B cell (primary cell): Measurements from ENCODE around the gene CXorf49.
"Not testable (repeated sequence)": the region's sequence is repeated elsewhere in the genome, so short reads cannot be mapped to it uniquely, and the experiment has no call there.

Experiments
- EZH2 ChIP-seq: IDR thresholded peaks from 2 replicates; pipeline ENCODE4 v1.6.1; 2012; ENCODE audit warnings: borderline replicate concordance, low read depth, mild to moderate bottlenecking, moderate library complexity, low read length; ENCODE audit not compliant: insufficient read depth, poor library complexity, severe bottlenecking
- TF ChIP-seq, protein P1 (sequence below): fragments of 200-600 bp; IDR thresholded peaks from one replicate; pipeline ENCODE4 v1.8.0; 2022; ENCODE audit warnings: antibody characterized with exemption, mild to moderate bottlenecking

DNA sequence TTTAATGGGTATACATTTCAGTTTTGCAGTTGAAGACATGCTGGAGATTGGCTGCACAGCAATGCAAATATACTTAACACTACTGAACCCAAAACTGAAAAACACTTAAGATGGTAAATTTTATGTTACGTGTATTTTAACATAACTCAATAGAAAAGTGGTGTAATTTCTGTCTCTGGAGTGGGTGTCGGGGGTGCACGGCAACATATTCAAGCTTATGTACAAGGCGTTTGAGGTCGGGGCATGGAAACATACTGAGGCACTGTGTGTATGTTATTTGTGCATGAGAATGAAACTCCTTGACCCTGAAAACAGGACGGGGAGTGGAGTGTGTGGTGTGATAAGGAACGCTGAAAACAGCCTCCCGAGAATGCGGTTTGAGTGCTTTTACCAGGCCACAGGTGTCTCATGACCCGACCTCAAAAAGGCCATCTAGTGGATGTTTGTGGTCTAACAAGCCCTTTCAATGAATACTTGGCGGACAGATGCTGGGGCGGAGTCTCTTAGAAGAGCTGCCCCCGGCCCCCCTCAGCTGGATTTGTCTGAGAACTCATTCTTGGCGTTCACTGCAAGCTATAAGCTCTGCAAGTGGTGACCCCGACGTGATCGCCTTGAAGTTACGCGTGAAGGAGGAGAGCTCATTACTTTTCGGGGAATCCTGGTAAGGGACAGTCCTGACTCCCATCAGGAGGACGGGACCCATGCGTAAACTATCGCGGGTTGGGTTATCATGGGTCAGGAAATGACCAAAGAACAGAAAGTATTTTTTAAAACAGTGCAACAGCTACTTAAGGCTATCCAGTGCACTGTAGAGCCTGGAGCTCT lies 21.2 kb downstream of the CXorf49 start:
- TF ChIP-seq, protein P1, sequence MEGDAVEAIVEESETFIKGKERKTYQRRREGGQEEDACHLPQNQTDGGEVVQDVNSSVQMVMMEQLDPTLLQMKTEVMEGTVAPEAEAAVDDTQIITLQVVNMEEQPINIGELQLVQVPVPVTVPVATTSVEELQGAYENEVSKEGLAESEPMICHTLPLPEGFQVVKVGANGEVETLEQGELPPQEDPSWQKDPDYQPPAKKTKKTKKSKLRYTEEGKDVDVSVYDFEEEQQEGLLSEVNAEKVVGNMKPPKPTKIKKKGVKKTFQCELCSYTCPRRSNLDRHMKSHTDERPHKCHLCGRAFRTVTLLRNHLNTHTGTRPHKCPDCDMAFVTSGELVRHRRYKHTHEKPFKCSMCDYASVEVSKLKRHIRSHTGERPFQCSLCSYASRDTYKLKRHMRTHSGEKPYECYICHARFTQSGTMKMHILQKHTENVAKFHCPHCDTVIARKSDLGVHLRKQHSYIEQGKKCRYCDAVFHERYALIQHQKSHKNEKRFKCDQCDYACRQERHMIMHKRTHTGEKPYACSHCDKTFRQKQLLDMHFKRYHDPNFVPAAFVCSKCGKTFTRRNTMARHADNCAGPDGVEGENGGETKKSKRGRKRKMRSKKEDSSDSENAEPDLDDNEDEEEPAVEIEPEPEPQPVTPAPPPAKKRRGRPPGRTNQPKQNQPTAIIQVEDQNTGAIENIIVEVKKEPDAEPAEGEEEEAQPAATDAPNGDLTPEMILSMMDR = not testable (repeated sequence)
- not testable (repeated sequence) for TF ChIP-seq EZH2
